NCI-H2227 (cell line): Measurements from ENCODE around the gene MAN1C1.
"Not testable (repeated sequence)": the region's sequence is repeated elsewhere in the genome, so short reads cannot be mapped to it uniquely, and the experiment has no call there.

ENCODE experiments used
- DNase-seq: peaks from one replicate; lab custom pipeline; 2025; ENCODE audit not compliant: unreplicated experiment; lab: John Stamatoyannopoulos, UW

MAN1C1 gene

DNA sequence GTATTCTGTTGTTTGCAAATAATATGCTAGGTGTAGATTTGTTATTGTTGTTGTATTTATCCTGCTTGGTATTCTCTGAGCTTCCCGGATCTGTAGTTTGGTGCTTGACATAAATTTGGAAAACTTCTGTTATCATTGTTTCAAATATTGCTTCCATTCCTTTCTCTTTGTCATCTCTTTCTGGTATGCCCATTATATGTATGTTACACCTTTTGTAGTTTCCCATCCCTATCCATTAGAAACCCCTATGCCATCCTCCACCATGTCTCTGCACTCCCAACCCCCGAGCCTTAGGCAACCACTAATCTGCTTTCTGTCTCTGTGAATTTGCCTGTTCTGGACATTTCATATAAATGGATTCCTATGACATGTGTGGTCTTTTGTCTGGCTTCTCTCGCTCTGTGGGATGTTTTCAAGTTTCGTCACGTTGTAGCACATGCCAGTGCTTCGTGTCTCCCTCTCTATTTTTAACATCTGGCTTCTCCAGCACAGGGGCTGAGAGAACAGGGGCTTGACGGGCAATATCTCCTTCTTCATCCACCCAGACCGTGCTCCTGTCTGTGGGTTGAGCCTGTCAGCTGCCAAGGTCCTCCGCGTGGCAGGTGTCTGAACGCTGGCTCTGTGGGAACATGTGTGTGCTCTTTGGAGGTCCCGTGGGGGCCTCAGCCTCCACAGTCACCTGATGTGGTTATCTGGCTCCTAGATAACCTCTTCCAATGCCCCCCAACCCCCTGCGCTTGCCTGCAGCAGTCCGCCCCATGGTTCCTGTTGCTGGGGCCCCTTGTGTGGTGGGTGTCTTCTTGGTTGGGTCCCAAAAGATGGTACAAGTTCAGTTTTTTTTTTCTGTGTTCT, 32.8 kb upstream of the MAN1C1 start:
- DNase-seq = no peak

DNA sequence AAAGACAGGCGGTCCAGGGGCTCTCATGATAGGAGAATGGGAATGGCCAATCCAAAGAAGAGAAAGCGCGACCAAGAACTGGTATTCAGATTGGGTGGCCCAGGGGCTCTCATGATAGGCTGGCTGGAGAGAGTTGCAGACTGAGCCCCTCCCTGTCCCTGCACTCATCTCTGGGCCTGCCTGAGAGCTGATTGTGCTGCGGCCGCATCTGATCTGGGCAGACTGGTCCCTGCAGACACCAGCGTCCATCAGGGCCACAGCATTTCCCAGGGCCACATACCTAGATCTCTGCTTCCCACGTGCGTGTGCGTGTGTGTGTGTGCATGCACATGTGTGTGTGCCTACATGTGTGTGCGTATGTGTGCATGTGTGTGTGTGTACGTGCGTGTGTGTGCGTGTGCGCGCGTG, 30.4 kb upstream of the MAN1C1 start:
- no peak for DNase-seq

DNA sequence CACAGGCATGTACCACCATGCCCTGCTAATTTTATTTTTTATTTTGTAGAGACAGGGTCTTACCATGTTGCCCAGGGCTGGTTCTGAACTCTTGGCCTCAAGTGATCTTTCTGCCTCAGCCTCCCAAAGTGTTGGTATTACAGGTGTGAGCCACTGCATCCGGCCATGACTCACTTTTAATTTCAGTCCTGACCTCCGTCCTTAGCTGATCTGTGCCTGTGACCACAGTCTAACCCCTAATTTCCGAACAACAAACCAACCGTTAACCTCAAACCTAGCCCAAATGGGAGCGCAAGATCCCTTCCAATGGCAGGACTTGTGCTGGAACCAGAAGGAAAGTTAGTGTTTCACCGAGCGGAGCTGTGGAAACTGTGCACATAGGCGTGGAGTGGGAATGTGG, 29.3 kb upstream of the MAN1C1 start:
- no peak for DNase-seq

DNA sequence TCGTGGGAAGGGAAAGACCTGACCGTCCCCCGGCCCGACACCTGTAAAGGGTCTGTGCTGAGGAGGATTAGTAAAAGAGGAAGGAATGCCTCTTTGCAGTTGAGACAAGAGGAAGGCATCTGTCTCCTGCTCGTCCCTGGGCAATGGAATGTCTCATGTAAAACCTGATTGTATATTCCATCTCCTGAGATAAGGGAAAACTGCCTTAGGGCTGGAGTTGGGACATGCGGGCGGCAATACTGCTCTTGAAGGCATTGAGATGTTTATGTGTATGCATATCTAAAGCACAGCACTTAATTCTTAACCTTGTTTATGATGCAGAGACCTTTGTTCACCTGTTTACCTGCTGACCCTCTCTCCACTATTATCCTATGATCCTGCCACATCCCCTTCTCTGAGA, 28.4 kb upstream of the MAN1C1 start:
- not testable (repeated sequence) for DNase-seq

DNA sequence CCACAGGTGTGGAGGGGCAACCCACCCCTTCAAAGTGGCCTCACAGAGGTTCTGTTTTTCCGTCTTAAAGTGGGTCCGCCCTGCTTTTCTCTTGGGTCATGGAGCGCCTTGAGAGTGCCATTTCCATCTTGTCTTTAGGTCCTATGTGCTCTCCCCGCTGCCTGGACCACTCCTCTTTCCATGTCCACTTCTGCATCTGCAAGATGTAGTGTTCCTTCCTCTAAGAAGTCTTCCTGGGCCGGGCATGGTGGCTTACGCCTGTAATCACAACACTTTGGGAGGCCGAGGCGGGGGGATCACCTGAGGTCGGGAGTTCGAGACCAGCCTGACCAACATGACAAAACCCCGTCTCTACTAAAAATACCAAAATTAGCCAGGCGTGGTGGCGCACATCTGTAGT, 27.8 kb upstream of the MAN1C1 start:
- not testable (repeated sequence) for DNase-seq

DNA sequence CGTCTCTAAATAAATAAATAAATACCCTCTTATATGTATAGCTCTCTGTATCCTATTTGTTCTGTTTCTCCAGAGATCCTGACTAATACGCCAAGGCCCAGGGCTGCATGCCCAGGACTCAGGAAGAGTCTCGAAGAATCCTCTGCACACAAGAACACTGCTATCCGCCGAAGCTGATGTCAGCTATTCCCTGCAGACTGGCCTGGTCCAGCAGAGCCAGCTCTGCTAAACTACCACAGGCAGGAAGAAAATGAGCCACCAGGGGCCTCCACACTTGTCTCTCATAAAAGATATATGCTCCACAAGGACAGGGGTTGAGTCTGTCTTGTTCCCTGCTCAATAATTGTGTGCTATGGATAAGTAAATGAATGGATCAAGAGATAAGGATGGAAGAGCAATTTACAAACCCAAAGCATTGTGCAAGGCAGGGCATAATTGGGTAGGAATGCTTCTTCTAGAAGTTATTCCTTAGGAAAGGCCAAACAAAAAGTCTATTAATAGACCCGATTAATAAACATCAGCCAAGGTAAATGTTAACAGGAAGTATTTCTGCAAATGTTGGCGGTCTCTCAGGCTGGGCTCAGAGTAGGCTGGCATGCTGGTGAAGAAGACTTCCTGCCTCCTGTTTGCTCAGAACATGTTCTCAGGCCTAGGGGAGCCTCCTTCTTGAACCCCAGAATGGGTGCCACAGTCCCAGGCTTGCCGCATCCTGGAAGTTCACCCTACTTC, 26.3 kb upstream of the MAN1C1 start:
- DNase-seq = no peak

DNA sequence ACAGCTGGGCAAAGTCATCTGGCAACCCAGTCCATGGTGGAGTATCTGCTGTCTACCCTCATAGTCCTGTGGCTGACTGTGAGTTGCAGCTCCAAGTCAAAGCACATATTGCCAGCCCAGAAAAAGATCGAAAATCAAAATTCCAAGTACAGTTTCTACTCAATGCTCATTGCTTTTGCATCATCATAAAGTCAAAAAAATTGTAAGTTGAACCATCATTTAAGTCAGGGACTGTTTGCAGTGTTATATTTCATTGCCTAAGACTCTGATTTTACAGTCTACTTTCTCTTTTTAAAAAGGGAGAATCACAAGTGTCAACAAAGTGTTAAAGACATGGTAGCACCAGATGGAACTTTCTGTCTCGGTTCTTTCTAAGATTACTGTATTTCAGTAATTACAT, 22.7 kb upstream of the MAN1C1 start:
- no peak for DNase-seq

DNA sequence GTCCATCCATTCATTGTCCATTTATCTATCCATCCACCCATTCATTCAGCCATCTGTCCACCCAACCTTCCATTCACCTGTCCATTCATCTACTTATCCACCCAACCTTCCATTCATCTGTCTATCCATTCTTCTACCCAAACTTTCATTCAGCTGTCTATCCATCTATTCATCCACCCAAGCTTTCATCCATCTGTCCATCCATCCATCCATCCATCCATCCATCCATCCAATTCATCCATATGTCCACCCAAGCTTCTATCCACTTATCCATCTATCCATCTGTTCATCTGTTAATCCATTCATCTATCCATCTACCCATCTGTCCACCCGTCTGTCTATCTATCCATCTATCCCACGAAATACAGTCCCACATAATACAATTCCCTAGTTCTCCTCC, 21.6 kb upstream of the MAN1C1 start:
- no peak for DNase-seq

DNA sequence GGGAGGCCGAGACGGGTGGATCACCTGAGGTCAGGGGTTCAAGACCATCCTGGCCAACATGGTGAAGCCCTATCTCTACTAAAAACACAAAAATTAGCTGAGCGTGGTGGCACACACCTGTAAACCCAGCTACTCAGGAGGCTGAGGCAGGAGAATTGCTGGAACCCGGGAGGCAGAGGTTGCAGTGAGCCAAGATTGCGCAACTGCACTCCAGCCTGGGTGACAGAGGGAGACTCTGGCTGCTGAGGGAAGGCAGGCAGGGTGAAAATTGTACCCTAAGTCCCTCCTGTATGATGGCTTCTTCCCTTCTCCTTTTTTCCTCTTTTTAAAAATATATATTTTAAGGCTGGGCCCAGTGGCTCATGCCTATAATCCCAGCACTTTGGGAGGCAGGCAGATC, 19.9 kb upstream of the MAN1C1 start:
- DNase-seq = not testable (repeated sequence)

DNA sequence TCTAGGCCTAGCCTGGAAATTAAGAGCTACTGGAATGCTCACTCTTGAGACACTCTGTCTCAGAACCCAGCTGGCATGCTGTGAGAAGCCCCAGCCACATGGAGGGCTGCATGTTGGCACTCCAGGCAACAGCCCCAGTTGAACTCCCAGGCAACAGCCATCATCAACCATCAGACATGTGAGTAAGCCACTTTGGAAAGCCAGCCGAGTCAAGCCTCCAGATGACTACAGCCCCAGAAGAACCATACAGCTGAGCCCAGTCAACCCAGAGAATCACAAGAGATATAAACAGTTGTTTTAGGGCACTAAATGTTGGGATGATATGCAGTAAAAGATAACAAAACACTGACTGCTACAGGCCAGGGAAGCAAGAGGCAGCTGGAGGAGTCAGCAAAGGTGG, 17.7 kb upstream of the MAN1C1 start:
- DNase-seq = no peak

DNA sequence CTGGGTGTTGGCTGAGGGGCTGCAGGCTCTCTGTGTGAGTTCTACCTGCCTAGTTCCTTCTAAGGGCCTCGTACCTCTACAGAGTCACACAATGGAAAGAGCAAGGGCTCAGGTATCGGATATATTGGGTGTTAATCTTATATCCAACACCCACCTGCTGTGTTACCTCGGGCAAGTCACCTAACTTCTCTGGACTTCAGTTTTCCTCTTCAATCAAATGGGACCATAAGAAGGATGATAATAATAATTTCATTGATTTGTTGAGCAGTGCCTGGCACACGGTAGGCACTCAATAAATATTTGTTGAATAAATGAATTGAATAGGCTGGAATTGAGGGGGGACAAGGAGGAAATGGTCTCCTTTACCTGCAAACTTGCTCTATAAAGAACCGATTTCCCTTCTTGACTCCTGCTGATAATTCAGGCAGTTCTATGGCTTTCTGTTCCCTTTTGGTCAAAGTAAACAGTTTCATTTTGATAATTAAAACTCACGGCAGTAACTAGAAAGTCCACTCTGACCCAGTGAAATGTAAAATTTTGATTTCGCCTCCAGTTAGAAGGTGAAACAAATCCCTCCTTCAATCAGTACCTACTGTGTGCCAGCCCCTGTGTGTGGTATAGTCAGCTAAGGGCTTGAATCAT, 16.5 kb upstream of the MAN1C1 start:
- no peak for DNase-seq

DNA sequence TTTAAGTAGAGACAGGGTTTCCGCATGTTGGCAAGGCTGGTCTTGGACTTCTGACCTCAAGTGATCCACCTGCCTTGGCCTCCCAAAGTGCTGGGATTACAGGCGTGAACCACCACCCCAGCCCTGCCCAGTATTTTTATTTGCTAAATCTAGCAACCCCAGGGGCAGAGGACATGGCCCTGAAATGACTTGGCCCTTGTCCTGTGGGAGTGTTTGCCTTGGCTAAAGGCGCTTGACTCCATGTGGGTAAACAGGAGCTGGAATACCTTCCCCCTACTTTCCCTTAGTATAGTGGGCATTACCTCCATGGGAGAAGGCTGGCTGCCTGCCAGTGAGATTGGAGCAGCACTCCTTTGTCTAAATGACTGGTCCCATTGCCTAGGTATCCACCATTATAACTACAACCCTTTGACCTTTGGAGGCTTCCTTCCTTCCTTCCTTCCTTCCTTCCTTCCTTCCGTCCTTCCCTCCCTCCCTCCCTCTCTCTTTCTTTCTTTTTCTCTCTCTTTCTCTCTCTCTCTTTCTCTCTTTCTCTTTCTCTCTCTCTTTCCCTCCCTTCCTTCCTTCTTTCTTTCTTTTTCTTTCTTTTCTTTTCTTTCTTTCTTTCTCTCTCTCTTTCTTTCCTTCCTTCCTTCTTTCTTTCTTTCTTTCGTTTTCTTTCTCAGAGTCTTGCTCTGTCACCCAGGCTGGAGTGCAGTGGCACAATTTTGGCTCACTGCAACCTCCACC, 15.5 kb upstream of the MAN1C1 start:
- not testable (repeated sequence) for DNase-seq

DNA sequence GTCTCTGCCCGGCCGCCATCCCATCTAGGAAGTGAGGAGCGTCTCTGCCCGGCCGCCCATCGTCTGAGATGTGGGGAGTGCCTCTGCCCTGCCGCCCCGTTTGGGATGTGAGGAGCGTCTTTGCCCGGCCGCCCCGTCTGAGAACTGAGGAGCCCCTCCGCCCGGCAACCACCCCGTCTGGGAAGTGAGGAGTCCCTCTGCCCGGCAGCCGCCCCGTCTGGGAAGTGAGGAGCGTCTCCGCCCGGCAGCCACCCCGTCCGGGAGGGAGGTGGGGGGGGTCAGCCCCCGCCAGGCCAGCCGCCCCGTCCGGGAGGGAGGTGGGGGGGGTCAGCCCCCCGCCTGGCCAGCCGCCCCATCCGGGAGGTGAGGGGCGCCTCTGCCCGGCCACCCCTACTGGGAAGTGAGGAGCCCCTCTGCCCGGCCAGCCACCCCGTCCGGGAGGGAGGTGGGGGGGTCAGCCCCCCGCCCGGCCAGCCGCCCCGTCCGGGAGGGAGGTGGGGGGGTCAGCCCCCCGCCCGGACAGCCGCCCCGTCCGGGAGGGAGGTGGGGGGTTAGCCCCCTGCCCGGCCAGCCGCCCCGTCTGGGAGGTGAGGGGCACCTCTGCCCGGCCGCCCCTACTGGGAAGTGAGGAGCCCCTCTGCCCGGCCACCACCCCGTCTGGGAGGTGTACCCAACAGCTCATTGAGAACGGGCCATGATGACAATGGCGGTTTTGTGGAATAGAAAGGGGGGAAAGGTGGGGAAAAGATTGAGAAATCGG, 12.6 kb upstream of the MAN1C1 start:
- DNase-seq = not testable (repeated sequence)

DNA sequence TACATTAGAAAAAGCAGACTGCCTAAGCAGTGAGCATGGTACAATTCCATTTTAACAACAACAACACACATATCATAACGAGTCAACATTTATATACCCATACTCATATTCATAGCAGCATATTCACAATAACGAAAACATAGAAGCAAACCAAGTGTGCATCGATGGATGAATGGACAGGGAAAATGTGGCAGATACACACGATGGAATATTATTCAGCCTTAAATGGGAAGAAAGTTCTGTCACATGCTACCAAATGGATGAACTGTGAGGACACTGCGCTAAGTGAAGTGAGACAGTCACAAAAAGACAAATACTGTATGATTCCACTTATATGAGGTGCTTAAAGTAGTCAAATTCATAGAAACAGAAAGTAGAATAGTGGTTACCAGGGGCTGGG, 9.5 kb upstream of the MAN1C1 start:
- DNase-seq = no peak

DNA sequence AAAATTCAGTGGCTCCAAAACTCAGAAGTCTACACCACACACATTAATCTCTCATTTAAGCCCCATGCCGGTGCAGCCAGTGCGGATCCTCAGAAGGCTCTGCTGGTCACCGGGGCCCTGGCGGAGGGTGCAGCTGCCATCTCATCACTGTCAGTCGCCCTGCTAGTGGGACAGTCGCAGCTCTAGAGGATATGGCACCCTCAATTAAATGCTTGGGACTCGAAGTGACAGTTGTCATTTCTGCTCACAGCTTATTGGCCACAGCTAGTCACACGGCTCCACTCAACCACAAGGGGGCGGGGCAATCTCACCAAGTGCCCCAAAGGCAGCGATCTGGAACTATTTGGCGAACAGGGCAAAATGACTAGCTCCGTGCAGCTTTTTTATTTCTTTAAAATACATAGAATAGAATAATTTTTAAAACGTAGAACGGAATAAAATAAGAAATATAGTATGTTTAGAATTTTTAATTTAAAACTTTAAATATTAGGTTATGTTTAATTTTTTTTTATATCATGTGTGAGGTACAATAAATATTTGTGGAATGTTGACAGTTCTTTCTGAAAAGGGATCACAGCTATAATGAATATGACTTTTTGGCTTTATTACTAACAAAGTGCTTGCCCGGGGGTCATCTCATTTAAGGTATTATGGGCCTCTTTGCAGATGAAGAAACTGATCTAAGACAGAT, 8.0 kb upstream of the MAN1C1 start:
- DNase-seq = peak; percentile 66

DNA sequence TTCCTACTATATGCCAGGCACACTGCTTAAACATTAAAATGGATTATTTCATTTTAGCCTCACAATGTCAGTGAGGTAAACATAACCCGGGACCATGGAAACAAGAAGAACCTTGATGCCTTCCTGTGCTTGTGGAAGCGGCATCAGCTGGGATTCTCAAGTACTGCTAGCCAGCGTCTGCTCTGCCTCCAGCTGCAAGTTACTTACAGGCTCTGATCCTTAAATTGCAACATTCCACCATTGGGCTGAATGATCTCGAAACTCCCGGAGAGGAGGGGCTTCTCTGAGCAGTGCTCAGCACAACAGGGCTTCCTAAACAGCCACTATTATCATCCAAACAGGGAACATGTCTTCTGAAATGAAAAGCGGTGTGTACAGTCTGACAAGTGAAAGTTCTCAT, 6.7 kb upstream of the MAN1C1 start:
- DNase-seq = no peak

DNA sequence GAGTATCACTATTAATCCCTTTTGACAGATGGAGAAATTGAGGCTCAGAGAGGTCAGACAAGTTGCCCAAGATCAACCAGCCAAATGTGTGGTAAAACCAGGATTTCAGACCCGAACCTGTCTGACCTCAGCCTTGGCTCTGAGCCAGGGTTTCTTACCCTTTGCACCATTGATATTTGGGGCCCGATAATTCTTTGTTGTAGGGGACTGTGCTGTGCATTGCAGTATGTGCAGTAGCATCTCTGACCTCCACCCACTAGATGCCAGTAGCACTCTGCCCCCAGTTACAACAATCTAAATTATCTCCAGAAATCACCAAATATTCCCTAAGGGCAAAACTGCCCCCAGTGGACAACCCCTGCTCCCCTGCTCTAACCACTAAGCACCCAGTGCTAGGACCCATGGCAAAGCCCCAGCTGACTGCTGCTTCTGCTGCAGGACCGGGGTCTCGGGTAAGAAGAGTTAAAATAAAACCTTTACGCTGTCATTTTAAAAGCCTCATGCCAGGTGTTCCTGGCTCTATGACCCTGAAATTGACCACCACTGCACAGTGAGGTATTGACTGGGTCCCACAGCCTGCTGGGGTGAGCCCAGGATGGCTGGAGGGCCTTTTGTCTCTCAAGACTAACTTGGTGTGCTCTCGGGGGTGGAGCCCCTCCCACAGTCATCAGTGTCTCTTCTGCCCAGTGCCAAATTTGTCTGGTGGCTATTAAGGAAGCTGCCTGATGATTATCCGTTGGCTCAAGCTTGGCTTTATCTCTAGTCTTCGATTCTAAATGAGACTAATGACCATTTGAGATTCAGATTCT, 5.6 kb upstream of the MAN1C1 start:
- DNase-seq = no peak

DNA sequence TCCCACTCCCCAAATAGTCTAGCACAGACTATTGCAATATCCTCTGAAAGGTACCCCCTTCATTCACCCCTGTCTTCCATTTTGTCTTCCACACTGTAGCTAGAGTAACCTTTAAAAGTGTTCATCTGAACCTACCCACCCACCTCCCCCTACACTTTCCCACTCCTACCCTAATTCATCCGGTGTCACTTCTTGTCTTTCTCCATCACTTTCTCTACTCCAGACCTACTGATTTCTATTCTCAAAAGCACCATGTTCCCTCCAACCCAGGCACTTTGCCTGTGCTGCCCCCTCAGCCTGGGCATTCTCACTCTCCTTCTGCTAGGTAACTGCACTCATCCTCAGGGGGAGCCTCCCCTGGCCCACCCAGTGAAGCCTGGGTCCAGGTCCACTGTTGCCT, 4.7 kb upstream of the MAN1C1 start:
- no peak for DNase-seq

DNA sequence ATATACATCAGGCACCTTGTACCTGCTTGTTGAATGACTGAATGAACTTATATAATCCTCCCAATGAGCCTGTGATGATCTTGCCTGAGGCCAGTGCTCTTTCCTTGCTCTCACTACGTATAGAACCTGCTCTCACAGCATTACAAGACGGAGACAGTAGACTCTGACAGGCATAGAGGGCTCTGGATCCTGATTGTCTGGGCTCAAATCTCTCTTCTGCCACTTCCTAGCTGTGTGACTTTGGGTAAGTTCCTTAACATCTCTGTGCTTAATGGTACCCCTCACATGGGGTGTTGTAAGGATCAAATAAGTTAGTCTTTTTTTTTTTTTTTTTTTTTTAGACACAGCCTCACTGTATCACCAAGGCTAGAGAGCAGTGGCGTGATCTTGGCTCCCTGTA, 4.2 kb upstream of the MAN1C1 start:
- DNase-seq = no peak
